Heart left ventricle (tissue), 16 donors: ENCODE data around the gene TSPYL6. TPM values are rescaled to one million over a fixed set of nuclear protein-coding genes. Genes with fewer than 3 reads are reported as not detected.
A peak's percentile ranks its signal among the peaks of the same experiment; 100 is the strongest.

Experiments used
- ATAC-seq, 4 donors: fragments of 200-7000 bp; cut with Tn5 transposase; one replicate each; pipeline ENCODE4 v1.9.1; 2020 to 2022; ENCODE audit warnings: moderate library complexity in 4 of 4, mild to moderate bottlenecking in 3 of 4, moderate number of reproducible peaks in 1 of 4
- DNase-seq, 5 donors: peaks; one replicate each; pipeline ENCODE4 v3.0.0-alpha.2; 2020
- H3K27ac ChIP-seq, 12 donors: fragments of 200-600 bp; sonication (generic) in 4 of 12; one replicate each; pipeline versions ENCODE4 v1.5.0 to v1.8.0; 2016 to 2022; ENCODE audit warnings: mild to moderate bottlenecking in 2 of 12
- H3K27me3 ChIP-seq, 9 donors: fragments of 200-600 bp; sonication (generic) in 2 of 9; one replicate each; pipeline versions ENCODE4 v1.5.1 to v1.8.0; 2016 to 2022; ENCODE audit warnings: mild to moderate bottlenecking in 3 of 9
- H3K36me3 ChIP-seq, 9 donors: fragments of 200-600 bp; sonication (generic) in 2 of 9; one replicate each; pipeline versions ENCODE4 v1.5.0 to v1.8.0; 2018 to 2022; ENCODE audit warnings: mild to moderate bottlenecking in 2 of 9
- H3K4me1 ChIP-seq, 12 donors: fragments of 200-600 bp; sonication (generic) in 4 of 12; one replicate each; pipeline versions ENCODE4 v1.5.0 to v1.8.0; 2016 to 2022; ENCODE audit warnings: mild to moderate bottlenecking in 3 of 12
- H3K4me3 ChIP-seq, 12 donors: fragments of 200-600 bp; sonication (generic) in 4 of 12; one replicate each; pipeline versions ENCODE4 v1.5.0 to v1.8.0; 2017 to 2022; ENCODE audit warnings: mild to moderate bottlenecking in 9 of 12, moderate library complexity in 4 of 12
- H3K9me3 ChIP-seq, 12 donors: fragments of 200-600 bp; sonication (generic) in 4 of 12; one replicate each; pipeline versions ENCODE4 v1.5.0 to v1.8.0; 2016 to 2022; ENCODE audit warnings: mild to moderate bottlenecking in 1 of 12
- CTCF ChIP-seq, 12 donors: fragments of 200-600 bp; sonication (generic) in 4 of 12; IDR thresholded peaks; one replicate each; pipeline versions ENCODE4 v1.5.0 to v1.8.0; 2018 to 2022; ENCODE audit warnings: antibody characterized with exemption in 12 of 12, mild to moderate bottlenecking in 5 of 12
- POLR2A ChIP-seq, 2 donors: fragments of 450-650 bp; IDR thresholded peaks; one replicate each; pipeline ENCODE4 v1.6.1; 2017; ENCODE audit warnings: antibody characterized with exemption in 2 of 2, mild to moderate bottlenecking in 2 of 2, moderate library complexity in 2 of 2
- WGBS, 4 donors: extraction: QIAGEN DNeasy Blood & Tissue Kit in 2 of 4; methylation state at CpG; one replicate each; pipeline versions ENCODE4 v1.1.5 to v1.1.7; 2013 to 2018; 5-methylcytosine and 5-hydroxymethylcytosine counted together
- intact Hi-C, 10 donors: fragments of 100-400 bp; cut with DNase I; formaldehyde crosslinking; loops; one replicate each; pipeline versions ENCODE4 v1.11.1 to v1.14.2; 2022
- polyA plus RNA-seq, 2 donors: library from polyadenylated mRNA; stranded (reverse); fragments of 200-250 nt; gene quantifications; one replicate each; pipeline ENCODE4 v1.2.3, GENCODE V29; 2013
- total RNA-seq, 9 donors: library from RNA; depleted of rRNA in 2 of 9; stranded (reverse); fragments of >200 nt in 2 of 9; fragmentation: NEBNext Ultra II Directional in 3 of 9; extraction: Animal tissue kit (Norgen Biotek cat#: 25700) in 3 of 9; gene quantifications; one replicate each; pipeline versions ENCODE4 v1.1.0 to v1.2.4, GENCODE V29; 2016 to 2023
- donor health status: ischemic (EF 13 %, LVEDD 7.1; RV severe dilation, severe dysfunction).
- donor health status: healthy with polysubstance abuse.
- donor health status: DM: no; HTN: yes; CAD: no.
- donor health status: DM: no; HTN: no; CAD: no.
- donor health status: ischemic (EF 25% LVEDD 6.9; RV normal size, moderate dysfunction).
- donor health status: ischemic (EF 25% LVEDD 5.7; RV mildly dilated, moderate dysfunction).
- donor health status: healthy.
- donor health status: DM: yes; HTN: yes; CAD: no.
- donor health status: ischemic (EF 35%, LVEDD 5.7; RV mildly dilated, moderate dysfunction).
- donor health status: nonischemic (EF 11% LVEDD 7.7; RV severe dilation, severe dysfunction).
- donor health status: DM: yes; HTN: yes; CAD: no.
- donor health status: PGD.
- donor health status: ischemic (EF 29% LVEDD 5.4; RV normal size, mild dysfunction).
- donor health status: nonischemic (EF 23%, LVEDD 6.1; RV moderate dilation, normal function).

Gene TSPYL6
- total and polyA plus RNA-seq, 11 donors = 0.03 to 0.12 (median 0.08) TPM; not detected in 8

GRCh38 chr2:54290356-54291025 lies 34.5 kb upstream of the TSPYL6 start:
- Histone ChIP-seq H3K4me3 (peak overlapping the region in 1 of 12 donors; percentile 11), H3K27ac (peak overlapping the region in 3 of 12 donors; percentile 13 to 47 (median 28)), H3K9me3 (no peaks in the 10 kb centered on the region), H3K4me1 (peaks cover 0 to 26% (median 1%) of the 10 kb centered on the region in 12 donors), H3K36me3 (no peaks in the 10 kb centered on the region), H3K27me3 (no peaks in the 10 kb centered on the region)
- DNase-seq = no peak
- 60 to 74% (median 72%) methylated on average over 9 of the region's 9 CpGs for WGBS, 4 donors
- ATAC-seq = no peak
- TF ChIP-seq CTCF (IDR thresholded peaks at IDR 0.05) (no peak), POLR2A (IDR thresholded peaks at IDR 0.05) (no peak)
- intact Hi-C loops = no loop called here

GRCh38 chr2:54289917-54290316 lies 33.9 kb upstream of the TSPYL6 start:
- peaks cover 0 to 26% (median 1%) of the 10 kb centered on the region in 12 donors for H3K4me1 ChIP-seq
- H3K9me3 ChIP-seq = no peaks in the 10 kb centered on the region
- H3K27me3 ChIP-seq = no peaks in the 10 kb centered on the region
- H3K27ac ChIP-seq = peak overlapping the region in 1 of 12 donors; percentile 28
- WGBS, 4 donors = 80 to 89% (median 87%) methylated on average over 23 of the region's 23 CpGs
- intact Hi-C loops = no loop called here
- ATAC-seq = no peak
- TF ChIP-seq CTCF (IDR thresholded peaks at IDR 0.05) (no peak), POLR2A (IDR thresholded peaks at IDR 0.05) (no peak)
- peaks cover 0 to 3% (median 0%) of the 10 kb centered on the region in 9 donors for H3K36me3 ChIP-seq
- DNase-seq = no peak
- H3K4me3 ChIP-seq = peak overlapping the region in 1 of 12 donors; percentile 11

GRCh38 chr2:54287532-54287931 lies 31.5 kb upstream of the TSPYL6 start:
- peak; percentile 69 to 93 (median 81) for ATAC-seq
- peaks cover 0 to 26% (median 1%) of the 10 kb centered on the region in 12 donors for H3K4me1 ChIP-seq
- 23 to 80% (median 57%) methylated on average over 2 of the region's 2 CpGs for WGBS, 4 donors
- no peaks in the 10 kb centered on the region for H3K9me3 ChIP-seq
- intact Hi-C loops = no loop called here
- no peaks in the 10 kb centered on the region for H3K27me3 ChIP-seq
- H3K4me3 ChIP-seq = no peak overlapping the region
- H3K36me3 ChIP-seq = peaks cover 0 to 4% (median 0%) of the 10 kb centered on the region in 9 donors
- DNase-seq = peak in 3 of 5 donors; percentile 30 to 48 (median 40)
- peak overlapping the region in 5 of 12 donors; percentile 1 to 62 (median 32) for H3K27ac ChIP-seq
- TF ChIP-seq POLR2A (IDR thresholded peaks at IDR 0.05) = no peak
- TF ChIP-seq CTCF (IDR thresholded peaks at IDR 0.05) = no peak

GRCh38 chr2:54285451-54285850 lies 29.4 kb upstream of the TSPYL6 start:
- Histone ChIP-seq H3K27ac (no peak overlapping the region), H3K4me3 (no peak overlapping the region), H3K27me3 (no peaks in the 10 kb centered on the region), H3K9me3 (no peaks in the 10 kb centered on the region), H3K4me1 (peaks cover 0 to 15% (median 1%) of the 10 kb centered on the region in 12 donors), H3K36me3 (peaks cover 0 to 4% (median 0%) of the 10 kb centered on the region in 9 donors)
- intact Hi-C loops = no loop called here
- no peak for TF ChIP-seq POLR2A (IDR thresholded peaks at IDR 0.05)
- ATAC-seq (no peak), DNase-seq (no peak)
- 96 to 100% (median 99%) methylated on average over 1 of the region's 1 CpG for WGBS, 4 donors
